ENCODE results near the gene SMYD3.
"Not testable (repeated sequence)": the region's sequence is repeated elsewhere in the genome, so short reads cannot be mapped to it uniquely, and the experiment has no call there.

The SMYD3 gene

DNA sequence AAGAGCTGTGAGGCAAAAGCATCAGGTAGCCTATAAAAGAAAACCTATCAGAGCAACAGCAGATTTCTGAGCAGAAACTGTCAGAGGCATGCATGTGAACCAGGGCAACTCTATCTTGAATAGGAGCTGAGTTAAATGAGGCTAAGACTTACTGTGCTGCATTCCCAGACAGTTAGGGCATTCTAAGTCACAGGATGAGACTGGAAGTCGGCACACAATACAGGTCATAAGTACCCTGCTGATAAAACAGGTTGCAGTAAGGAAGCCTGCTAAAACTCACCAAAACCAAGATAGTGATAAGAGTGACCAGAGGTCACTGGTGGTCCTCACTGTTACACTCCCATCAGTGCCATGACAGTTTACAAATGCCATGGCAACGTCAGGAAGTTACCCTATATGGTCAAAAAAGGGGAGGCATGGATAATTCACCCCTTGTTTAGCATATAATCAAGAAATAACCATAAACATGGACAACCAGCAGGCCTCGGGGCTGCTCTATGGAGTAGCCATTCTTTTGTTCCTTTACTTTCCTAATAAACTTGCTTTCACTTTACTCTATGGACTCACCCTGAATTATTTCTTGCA, 150.0 kb downstream of the SMYD3 start:
- H3K27me3 Mint-ChIP-seq, H3K4me1 Mint-ChIP-seq, H3K27ac Mint-ChIP-seq, DNase-seq, CTCF ChIA-PET, H3K4me3 Mint-ChIP-seq, H3K36me3 Mint-ChIP-seq: not testable (repeated sequence)
- peaks cover 26% of the 10 kb centered on the region for H3K9me3 Mint-ChIP-seq

- Mint-ChIP-seq H3K4me1 (no peaks in the 10 kb centered on the region), H3K36me3 (peaks cover 2% of the 10 kb centered on the region), H3K4me3 (no peak overlapping the region), H3K9me3 (peaks cover 22% of the 10 kb centered on the region), H3K27me3 (no peaks in the 10 kb centered on the region), H3K27ac (no peak overlapping the region)
- CTCF ChIA-PET = no interaction called here
- no peak for DNase-seq
Measured at GRCh38 chr1:246355411-246356230, 151.5 kb downstream of the SMYD3 start.

GRCh38 chr1:246351721-246352120, 155.4 kb downstream of the SMYD3 start:
- no peaks in the 10 kb centered on the region for H3K27me3 Mint-ChIP-seq
- no peak overlapping the region for H3K4me3 Mint-ChIP-seq
- H3K36me3 Mint-ChIP-seq = peaks cover 4% of the 10 kb centered on the region
- no peaks in the 10 kb centered on the region for H3K4me1 Mint-ChIP-seq
- peaks cover 4% of the 10 kb centered on the region for H3K9me3 Mint-ChIP-seq
- CTCF ChIA-PET = no interaction called here
- H3K27ac Mint-ChIP-seq = no peak overlapping the region
- no peak for DNase-seq

DNA sequence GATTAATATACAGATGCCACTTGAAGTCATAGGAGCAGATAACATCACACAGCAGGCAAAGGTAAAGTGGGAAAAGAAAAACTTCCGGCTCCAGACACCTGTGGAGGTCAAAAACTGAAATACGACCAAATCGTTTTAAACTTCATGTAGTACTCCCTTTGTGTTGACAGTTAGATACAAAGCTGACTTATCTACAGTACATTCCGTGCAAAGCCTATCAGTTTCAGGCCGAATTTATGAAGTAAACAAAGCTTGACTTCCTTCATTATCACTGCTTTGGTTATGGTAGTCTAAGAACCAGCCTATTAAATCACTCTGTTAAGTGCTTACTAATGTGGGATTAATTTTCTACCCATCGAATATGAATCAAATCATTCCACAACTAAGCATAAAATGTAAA, 156.3 kb downstream of the SMYD3 start:
- H3K4me3 Mint-ChIP-seq = no peak overlapping the region
- peaks cover 2% of the 10 kb centered on the region for H3K9me3 Mint-ChIP-seq
- no peaks in the 10 kb centered on the region for H3K4me1 Mint-ChIP-seq
- H3K27me3 Mint-ChIP-seq = no peaks in the 10 kb centered on the region
- H3K36me3 Mint-ChIP-seq = peaks cover 8% of the 10 kb centered on the region
- no peak overlapping the region for H3K27ac Mint-ChIP-seq
- DNase-seq = no peak
- CTCF ChIA-PET = no interaction called here

DNA sequence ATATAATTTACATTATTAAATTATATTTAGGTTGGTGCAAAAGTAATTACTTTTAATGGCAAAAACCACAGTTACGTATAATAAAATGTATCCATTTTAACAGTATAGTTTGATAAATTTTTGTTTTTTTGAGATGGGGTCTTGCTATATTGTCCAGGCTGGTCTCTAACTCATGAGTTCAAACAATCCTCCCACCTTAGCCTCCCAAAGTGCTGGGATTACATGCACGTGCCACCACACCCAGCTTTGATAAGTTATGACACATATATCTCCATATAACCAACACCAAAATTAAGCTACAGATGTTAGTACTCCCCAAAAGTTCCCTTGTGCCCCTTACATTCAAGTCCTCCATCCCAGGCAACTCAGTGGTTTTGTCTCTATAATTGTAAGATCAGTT, 163.1 kb downstream of the SMYD3 start:
- no peak for DNase-seq
- H3K27ac Mint-ChIP-seq = no peak overlapping the region
- peaks cover 10% of the 10 kb centered on the region for H3K36me3 Mint-ChIP-seq
- peaks cover 3% of the 10 kb centered on the region for H3K4me1 Mint-ChIP-seq
- CTCF ChIA-PET = no interaction called here
- no peaks in the 10 kb centered on the region for H3K27me3 Mint-ChIP-seq
- H3K4me3 Mint-ChIP-seq = no peak overlapping the region
- peaks cover 11% of the 10 kb centered on the region for H3K9me3 Mint-ChIP-seq

DNA sequence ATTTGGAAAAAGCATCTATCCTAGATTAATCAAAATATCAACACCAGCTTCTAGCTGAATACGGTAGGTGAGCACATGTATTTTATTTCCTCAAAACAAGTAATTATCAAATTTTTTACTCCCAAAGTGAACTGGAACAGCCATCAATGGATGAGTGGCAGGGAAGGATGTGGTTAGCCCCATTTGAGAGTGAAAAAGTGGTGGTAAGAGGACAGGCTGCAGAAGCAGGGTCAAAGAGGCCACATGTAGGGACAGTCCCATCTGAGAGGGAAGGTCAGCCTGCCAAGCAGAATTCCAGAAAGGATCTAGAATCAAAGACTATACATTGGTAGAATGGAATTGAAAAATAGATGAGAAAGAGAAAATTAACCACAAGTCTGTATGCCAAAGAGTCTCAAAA, 163.8 kb downstream of the SMYD3 start:
- Mint-ChIP-seq H3K36me3 (peaks cover 10% of the 10 kb centered on the region), H3K27ac (no peak overlapping the region), H3K4me1 (peaks cover 3% of the 10 kb centered on the region), H3K27me3 (no peaks in the 10 kb centered on the region), H3K4me3 (no peak overlapping the region), H3K9me3 (peaks cover 11% of the 10 kb centered on the region)
- no peak for DNase-seq
- CTCF ChIA-PET = interaction anchor here (1.7 kb wide), 1 partner anchor 11 kb away, joined by 4 read pairs; no protein-coding TSS in a partner anchor

GRCh38 chr1:246338546-246338945, 168.5 kb downstream of the SMYD3 start:
- CTCF ChIA-PET = no interaction called here

GRCh38 chr1:246338098-246338497, 169.0 kb downstream of the SMYD3 start:
- H3K36me3 Mint-ChIP-seq = no peaks in the 10 kb centered on the region
- no peak overlapping the region for H3K27ac Mint-ChIP-seq
- no peak overlapping the region for H3K4me3 Mint-ChIP-seq
- no peaks in the 10 kb centered on the region for H3K9me3 Mint-ChIP-seq
- CTCF ChIA-PET = interaction anchor here (0.8 kb wide), 1 partner anchor 1184 kb away, joined by 3 read pairs; no protein-coding TSS in a partner anchor
- no peaks in the 10 kb centered on the region for H3K27me3 Mint-ChIP-seq
- H3K4me1 Mint-ChIP-seq = peaks cover under 1% of the 10 kb centered on the region
- no peak for DNase-seq

More at GRCh38 chr1:246338546-246338945, 168.5 kb downstream of the SMYD3 start:
- H3K4me1 Mint-ChIP-seq = peaks cover 3% of the 10 kb centered on the region
- no peaks in the 10 kb centered on the region for H3K27me3 Mint-ChIP-seq
- H3K9me3 Mint-ChIP-seq = no peaks in the 10 kb centered on the region
- no peak for DNase-seq
- H3K4me3 Mint-ChIP-seq = no peak overlapping the region
- H3K27ac Mint-ChIP-seq = no peak overlapping the region
- H3K36me3 Mint-ChIP-seq = no peaks in the 10 kb centered on the region

DNA sequence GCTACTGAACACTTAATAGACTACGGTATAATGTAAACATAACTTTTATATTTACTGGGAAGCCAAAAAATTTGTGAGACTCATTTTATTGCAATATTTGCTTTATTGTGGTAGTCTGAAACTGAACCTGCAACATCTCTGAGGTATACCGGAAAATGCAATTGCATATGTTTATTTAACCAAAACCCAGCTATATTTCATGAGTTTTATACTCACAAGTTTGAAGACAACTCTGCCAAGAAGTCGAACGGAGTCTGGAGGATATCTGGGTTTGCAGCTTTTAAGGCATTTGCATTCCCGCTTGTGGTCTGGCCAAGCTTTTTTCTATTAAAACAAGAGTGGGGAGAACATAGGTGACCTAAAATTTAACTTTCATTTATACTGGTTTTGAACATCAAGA, 171.9 kb downstream of the SMYD3 start:
- DNase-seq = no peak
- CTCF ChIA-PET = no interaction called here
- Mint-ChIP-seq H3K9me3 (no peaks in the 10 kb centered on the region), H3K27me3 (no peaks in the 10 kb centered on the region), H3K36me3 (peaks cover 8% of the 10 kb centered on the region), H3K4me1 (no peaks in the 10 kb centered on the region), H3K4me3 (no peak overlapping the region), H3K27ac (no peak overlapping the region)

DNA sequence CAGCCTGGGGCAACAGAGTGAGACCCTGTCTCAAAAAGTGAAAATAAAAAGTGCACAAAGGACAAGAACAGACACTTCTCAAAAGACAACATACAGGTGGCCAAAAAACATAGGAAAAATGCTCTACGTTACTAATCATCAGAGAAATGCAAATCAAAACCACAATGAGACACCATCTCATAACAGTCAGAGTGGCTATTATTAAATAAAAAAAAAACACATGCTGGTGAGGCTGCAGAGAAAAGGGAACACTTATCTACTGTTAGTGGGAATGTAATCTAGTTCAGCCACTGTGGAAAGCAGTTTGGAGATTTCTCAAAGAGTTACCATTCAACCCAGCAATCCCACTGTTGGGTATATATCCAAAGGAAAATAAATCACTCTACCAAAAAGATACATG, 173.2 kb downstream of the SMYD3 start:
- Mint-ChIP-seq H3K4me3 (no peak overlapping the region), H3K4me1 (peaks cover 7% of the 10 kb centered on the region), H3K36me3 (peaks cover 15% of the 10 kb centered on the region), H3K9me3 (peaks cover 2% of the 10 kb centered on the region), H3K27me3 (no peaks in the 10 kb centered on the region), H3K27ac (no peak overlapping the region)
- CTCF ChIA-PET = no interaction called here
- no peak for DNase-seq

GRCh38 chr1:246332078-246332477, 175.0 kb downstream of the SMYD3 start:
- DNase-seq = no peak
- Mint-ChIP-seq H3K9me3 (peaks cover 2% of the 10 kb centered on the region), H3K36me3 (peaks cover 21% of the 10 kb centered on the region), H3K27me3 (no peaks in the 10 kb centered on the region), H3K27ac (no peak overlapping the region), H3K4me1 (peaks cover 7% of the 10 kb centered on the region), H3K4me3 (no peak overlapping the region)
- CTCF ChIA-PET = interaction anchor here (1.0 kb wide), 1 partner anchor 11 kb away, joined by 4 read pairs; no protein-coding TSS in a partner anchor

DNA sequence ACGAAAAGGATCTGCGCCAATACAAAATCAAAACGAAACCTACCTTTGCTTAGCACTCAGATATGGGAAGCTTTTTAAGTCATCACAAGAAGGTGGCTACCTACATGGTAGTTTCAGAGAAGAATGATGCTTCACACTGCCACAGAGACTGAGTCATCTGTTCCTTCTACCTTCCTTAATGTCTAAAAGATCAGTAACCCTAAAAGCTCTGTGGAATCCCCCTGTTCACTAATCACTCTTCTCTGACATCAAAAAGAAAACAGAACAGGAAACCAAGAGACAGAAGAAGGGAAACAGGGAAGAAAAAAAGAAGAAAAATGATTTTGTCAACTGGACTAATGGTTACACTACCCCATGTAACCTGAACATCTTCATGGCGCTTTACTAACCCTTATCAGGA, 177.2 kb downstream of the SMYD3 start:
- Mint-ChIP-seq H3K36me3 (peaks cover 21% of the 10 kb centered on the region), H3K9me3 (peaks cover 2% of the 10 kb centered on the region), H3K4me1 (peaks cover 7% of the 10 kb centered on the region), H3K27me3 (no peaks in the 10 kb centered on the region), H3K27ac (peak overlapping the region; percentile 15), H3K4me3 (no peak overlapping the region)
- DNase-seq = no peak
- CTCF ChIA-PET = no interaction called here

- H3K9me3 Mint-ChIP-seq, DNase-seq, H3K4me1 Mint-ChIP-seq, H3K27ac Mint-ChIP-seq, H3K27me3 Mint-ChIP-seq, CTCF ChIA-PET, H3K4me3 Mint-ChIP-seq: not testable (repeated sequence)
- H3K36me3 Mint-ChIP-seq = peaks cover 21% of the 10 kb centered on the region
Measured at GRCh38 chr1:246329292-246329691, 177.8 kb downstream of the SMYD3 start.

DNA sequence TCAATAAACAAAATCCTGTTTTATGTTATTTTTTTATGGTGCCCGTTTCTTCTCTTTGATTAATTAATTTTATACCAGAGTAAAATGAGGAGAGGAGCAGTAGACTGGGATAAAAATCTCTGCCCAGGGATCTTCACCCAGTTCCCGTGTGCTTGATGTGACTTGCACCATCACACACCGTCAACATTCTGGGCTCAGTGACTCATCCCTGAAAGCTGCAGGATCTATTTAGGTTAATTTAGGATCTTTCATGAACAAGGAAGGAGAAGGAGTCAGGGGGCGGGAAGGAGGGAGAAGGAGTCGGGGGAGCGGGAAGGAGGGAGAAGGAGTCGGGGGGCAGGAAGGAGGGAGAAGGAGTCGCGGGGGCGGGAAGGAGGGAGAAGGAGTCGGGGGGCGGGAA, 182.4 kb downstream of the SMYD3 start:
- Mint-ChIP-seq H3K27ac (no peak overlapping the region), H3K36me3 (peaks cover 10% of the 10 kb centered on the region), H3K4me3 (no peak overlapping the region), H3K27me3 (no peaks in the 10 kb centered on the region), H3K4me1 (peaks cover 3% of the 10 kb centered on the region), H3K9me3 (peaks cover under 1% of the 10 kb centered on the region)
- CTCF ChIA-PET = interaction anchor here (0.6 kb wide), 1 partner anchor 78 kb away, joined by 3 read pairs; no protein-coding TSS in a partner anchor
- no peak for DNase-seq

- H3K27ac Mint-ChIP-seq, H3K4me1 Mint-ChIP-seq, H3K27me3 Mint-ChIP-seq, H3K36me3 Mint-ChIP-seq, H3K4me3 Mint-ChIP-seq, DNase-seq, H3K9me3 Mint-ChIP-seq: not testable (repeated sequence)
- CTCF ChIA-PET = interaction anchor here (0.6 kb wide), 1 partner anchor 77 kb away, joined by 3 read pairs; no protein-coding TSS in a partner anchor
Measured at GRCh38 chr1:246324033-246324432, 183.0 kb downstream of the SMYD3 start.

Data from activated naive CD4-positive, alpha-beta T cell treated with anti-CD3 and anti-CD28 coated beads, Interleukin-2, amount 10 ng/mL, durations not matched to agents 7 days and 5 days (primary cell).